AG20443 (cell line): ENCODE data around the gene BLOC1S5.
"Not testable (repeated sequence)": the region's sequence is repeated elsewhere in the genome, so short reads cannot be mapped to it uniquely, and the experiment has no call there.

ENCODE experiments used
- DNase-seq: peaks from one replicate; pipeline ENCODE4 v3.0.0; 2012; ENCODE audit warnings: low spot score, mixed read lengths

The BLOC1S5 gene

GRCh38 chr6:8043221-8043620, 21.0 kb downstream of the BLOC1S5 start:
- no peak for DNase-seq

- no peak for DNase-seq
Measured at GRCh38 chr6:8041913-8042583, 22.1 kb downstream of the BLOC1S5 start.

GRCh38 chr6:8034107-8034506, 30.1 kb downstream of the BLOC1S5 start:
- not testable (repeated sequence) for DNase-seq

- DNase-seq: no peak
Measured at GRCh38 chr6:8030920-8031319, 33.3 kb downstream of the BLOC1S5 start.

- peak; percentile 15 for DNase-seq
Measured at GRCh38 chr6:8029243-8029870, 34.8 kb downstream of the BLOC1S5 start.

GRCh38 chr6:8027965-8028651, 36.1 kb downstream of the BLOC1S5 start:
- DNase-seq: peak; percentile 47

GRCh38 chr6:8026800-8027199, 37.4 kb downstream of the BLOC1S5 start:
- no peak for DNase-seq

- DNase-seq: no peak
Measured at GRCh38 chr6:8025191-8025590, 39.0 kb downstream of the BLOC1S5 start.

GRCh38 chr6:8023638-8024037, 40.6 kb downstream of the BLOC1S5 start:
- DNase-seq: no peak

GRCh38 chr6:8020083-8020482, 44.1 kb downstream of the BLOC1S5 start:
- DNase-seq: no peak

- DNase-seq: no peak
Measured at GRCh38 chr6:8017705-8018104, 46.5 kb downstream of the BLOC1S5 start.

- no peak for DNase-seq
Measured at GRCh38 chr6:8017276-8017701, 46.9 kb downstream of the BLOC1S5 start.

- no peak for DNase-seq
Measured at GRCh38 chr6:8014947-8015346, 49.2 kb downstream of the BLOC1S5 start.

- no peak for DNase-seq
Measured at GRCh38 chr6:8013763-8014162, 50.4 kb downstream of the BLOC1S5 start.

GRCh38 chr6:8006208-8006607, 58.0 kb downstream of the BLOC1S5 start:
- DNase-seq: peak; percentile 65

- DNase-seq: no peak
Measured at GRCh38 chr6:8005136-8005535, 59.1 kb downstream of the BLOC1S5 start.

GRCh38 chr6:8000636-8001035, 63.6 kb downstream of the BLOC1S5 start:
- no peak for DNase-seq

- DNase-seq: no peak
Measured at GRCh38 chr6:8000188-8000596, 64.0 kb downstream of the BLOC1S5 start.

- DNase-seq: no peak
Measured at GRCh38 chr6:7999201-7999600, 65.0 kb downstream of the BLOC1S5 start.

- peak; percentile 22 for DNase-seq
Measured at GRCh38 chr6:7998103-7998725, 66.0 kb downstream of the BLOC1S5 start.

GRCh38 chr6:7997286-7997685, 66.9 kb downstream of the BLOC1S5 start:
- DNase-seq: no peak

- peak; percentile 31 for DNase-seq
Measured at GRCh38 chr6:7996538-7997111, 67.6 kb downstream of the BLOC1S5 start.
